NCI-H82 treated with DMSO at 0.1 percent for 48 hours (cell line): ENCODE measurements around the gene FBXL7.

Experiments used
- DNase-seq: peaks from one replicate; lab custom pipeline; 2025; ENCODE audit not compliant: unreplicated experiment; lab: John Stamatoyannopoulos, UW

FBXL7 gene

DNA sequence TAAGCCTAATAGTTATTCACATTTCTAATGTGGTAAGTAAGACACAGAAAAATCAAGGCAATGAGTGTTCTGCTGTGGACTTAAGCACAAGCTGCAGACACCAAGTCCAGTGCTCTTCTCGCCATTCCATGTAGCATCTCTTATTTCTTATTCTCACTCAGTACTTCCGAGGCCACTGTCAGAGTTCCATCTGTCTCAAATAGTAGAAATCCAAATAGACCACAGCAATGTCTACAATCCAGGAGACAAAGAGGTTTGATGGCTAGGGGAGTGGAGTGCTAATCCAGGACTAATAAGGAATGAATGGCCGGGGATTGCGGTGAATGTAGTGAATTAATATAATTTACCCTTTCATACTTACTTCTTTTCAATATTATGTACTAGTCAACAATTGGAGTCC is 147.3 kb downstream of the FBXL7 start:
- DNase-seq, result no peak

DNA sequence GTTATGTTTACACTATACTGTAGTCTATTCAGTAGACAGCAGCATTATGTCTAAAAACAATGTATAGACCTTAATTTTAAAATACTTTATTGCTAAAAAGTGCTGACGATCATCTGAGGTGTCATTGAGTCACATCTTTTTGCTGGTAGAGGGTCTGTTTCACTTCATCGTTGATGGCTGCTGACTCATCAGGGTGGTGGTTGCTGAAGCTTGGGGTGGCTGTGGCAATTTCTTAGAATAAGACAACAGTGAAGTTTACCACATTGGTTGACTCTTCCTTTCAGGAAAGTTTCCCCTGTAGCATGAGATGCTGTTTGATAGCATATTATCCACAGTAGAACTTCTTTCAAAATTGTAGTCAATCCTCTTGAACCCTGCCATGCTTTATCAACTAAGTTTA is 150.3 kb downstream of the FBXL7 start:
- no peak for DNase-seq

DNA sequence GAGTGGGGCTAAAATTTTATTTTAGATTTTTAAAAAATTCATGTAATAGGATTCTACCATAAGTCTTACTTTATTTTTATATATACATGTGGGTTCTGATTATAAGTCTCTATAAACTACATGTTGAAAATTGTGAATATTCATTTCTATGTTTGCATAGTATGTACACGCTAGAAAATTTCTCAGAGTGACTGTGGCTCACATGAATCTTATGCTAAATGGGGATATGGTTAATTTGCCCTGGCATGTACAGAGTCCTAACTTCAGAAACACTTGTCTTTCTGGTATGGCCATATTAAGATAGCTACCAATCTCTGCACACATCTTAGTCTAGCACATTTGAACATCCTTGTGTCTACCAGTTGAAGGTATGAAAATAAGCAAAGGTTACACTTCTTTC is 154.8 kb downstream of the FBXL7 start:
- DNase-seq, result no peak

DNA sequence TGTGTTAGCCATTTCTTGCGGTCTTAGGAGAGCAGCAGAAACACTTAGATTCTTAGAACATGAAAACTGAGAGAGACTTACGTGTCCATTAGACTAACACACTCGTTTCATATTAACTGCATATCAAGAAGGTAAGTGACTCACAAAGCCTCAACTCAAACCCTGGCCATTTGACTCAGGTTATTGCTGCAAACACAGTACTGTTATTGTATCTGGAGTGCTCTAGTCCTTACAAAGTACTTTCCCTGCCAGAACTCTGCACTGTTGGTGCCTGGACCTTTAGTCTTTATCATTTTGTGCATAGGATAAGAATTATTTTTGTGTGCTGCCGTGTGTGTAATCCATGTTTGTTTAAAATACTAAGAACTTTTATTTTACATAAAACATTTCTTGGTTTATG is 155.7 kb downstream of the FBXL7 start:
- DNase-seq, result no peak

DNA sequence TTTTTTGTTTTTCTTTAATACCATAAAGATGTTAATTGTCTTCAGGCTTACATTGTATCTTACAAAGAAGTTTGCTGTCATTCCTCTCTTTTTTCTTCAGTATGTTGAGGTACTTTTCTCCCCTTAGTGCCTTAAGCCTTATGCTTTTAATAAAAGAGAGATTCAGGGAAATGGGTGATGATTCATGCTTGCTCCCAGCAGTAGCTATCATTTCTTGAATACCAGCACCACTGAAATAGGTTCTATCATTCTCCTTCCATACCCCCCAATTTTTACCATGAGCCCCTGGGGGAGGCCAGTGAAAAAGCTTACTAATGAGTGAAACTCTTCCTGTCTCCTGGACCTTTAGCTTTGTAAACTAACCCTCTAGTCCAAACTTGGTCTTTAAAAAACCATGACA is 165.0 kb downstream of the FBXL7 start:
- no peak for DNase-seq

DNA sequence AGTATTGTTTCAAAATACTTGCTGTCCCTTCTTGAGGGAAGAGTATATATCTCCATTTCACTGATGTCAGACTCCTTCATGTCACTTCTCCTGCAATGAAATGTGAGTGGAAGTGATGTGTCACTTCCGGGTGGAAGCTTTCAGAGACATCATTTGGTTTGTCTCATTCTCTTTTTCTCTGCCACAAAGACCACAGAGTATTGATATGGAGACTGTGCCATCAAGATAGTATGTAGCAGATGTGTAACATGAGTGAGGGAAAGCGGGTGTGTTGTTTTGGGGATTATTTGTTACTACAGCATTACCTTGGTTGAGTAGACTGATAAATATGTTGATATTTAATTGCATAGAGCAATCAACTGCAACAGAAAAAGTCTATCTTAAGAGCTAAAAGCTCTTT is 169.8 kb downstream of the FBXL7 start:
- no peak for DNase-seq

DNA sequence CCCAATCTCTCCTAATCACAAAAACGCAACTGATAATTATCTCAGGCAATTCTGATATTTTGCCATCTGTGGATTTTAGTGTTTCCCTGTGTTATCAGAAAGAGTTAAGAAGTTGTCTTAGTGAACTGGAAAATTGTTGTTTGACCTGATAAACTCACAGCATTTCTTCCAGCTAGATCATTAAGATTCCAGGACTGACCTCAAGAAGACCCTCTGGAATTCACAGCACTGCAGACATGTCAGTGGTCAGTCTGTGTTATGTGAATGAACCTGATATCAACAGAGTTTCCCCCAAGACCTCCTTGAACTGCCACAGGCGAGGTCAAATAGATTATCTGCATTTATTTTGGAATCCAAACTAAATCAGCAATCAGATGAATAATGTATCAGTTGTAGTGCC is 174.7 kb downstream of the FBXL7 start:
- no peak for DNase-seq

DNA sequence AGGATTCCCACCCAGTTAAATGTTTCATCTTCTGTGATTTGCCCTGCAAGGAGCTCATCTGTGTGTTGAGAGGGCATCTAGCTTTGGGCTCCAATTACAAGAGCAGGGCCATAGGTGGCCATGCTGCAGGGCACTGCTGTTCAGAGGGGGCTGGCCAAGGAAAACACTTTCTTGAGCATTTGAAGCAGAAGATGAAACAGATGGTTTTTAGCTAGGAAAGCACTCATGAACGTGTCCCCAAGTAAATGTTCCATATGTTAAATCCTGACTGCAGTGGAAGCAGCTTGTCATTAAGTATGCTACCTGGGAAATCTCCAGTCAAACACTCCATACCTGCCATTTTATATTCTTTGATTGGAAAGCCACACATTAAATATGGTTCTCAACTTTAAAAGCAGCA is 176.6 kb downstream of the FBXL7 start:
- no peak for DNase-seq

DNA sequence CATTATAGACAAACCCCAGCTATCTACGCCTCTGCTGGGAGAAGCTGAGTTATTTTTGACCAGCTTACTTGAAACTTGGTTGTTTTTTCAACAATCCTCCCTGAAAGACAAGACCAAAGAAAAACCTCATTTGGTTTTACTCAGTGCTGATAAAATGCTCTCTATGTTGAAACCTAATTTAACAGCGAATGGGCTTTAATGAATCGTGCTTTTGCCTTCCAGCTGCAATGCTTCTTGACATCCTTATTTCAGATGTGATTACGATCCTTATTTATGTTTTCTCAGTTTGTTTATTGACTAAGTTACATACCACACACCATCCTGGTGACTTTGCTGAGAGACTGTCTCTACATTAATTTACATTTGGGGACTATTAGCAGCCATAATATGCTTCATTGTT is 179.2 kb downstream of the FBXL7 start:
- DNase-seq, result no peak

DNA sequence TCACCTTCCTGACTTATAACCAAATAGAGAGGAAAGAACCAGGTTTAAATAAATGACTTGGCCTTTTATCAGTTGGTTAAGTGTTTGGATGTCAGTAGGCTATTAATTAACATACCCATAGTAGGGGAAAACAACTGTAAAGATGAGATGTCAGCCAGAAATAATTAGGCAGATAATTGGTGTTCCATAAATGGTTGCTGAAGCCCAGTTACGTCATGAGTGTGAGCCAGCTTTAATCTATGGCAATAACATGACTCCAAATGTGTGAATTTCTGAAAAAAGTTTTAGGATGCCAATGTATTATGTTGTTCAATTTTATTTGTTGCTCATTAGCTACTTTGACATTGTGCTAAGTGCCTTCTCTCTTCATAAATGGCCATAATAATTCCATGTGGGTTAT is 180.5 kb downstream of the FBXL7 start:
- DNase-seq, result no peak

DNA sequence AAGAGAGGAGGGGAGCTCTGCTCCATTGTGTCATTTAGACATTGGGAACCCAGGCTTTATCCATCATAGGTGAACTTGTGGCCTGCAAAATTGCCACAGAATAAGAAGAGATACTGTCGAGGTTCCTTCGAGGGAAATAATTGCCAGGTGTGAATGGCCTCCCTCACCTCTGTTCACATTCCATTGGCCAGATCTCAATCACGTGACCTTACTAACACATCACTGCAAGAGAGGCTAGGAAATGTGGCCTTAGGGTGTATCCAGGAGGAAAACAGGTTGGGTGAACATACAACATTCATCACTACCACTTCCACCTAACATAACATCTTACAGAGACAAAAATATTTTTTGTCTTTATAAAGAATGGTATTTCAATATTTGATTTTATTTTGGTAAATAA is 182.1 kb downstream of the FBXL7 start:
- DNase-seq, result no peak

DNA sequence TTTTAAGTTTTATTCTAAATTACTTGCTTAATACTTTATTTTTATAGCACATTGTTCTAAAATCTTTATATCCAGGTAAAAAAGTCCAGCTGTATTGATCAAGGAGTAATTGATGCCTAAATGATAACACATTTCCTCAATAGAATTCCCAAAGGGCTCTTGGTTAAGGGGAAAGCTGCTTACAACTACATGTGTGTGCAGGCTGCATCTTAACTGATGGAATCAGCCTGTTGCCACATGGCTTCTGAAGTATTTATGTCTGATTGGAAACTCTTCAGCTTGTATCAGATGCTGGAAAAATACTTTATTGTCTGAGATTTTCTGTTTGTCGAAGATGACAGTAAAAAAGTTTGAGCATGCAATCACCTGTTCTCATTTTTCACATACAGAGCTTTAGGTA is 182.6 kb downstream of the FBXL7 start:
- no peak for DNase-seq

DNA sequence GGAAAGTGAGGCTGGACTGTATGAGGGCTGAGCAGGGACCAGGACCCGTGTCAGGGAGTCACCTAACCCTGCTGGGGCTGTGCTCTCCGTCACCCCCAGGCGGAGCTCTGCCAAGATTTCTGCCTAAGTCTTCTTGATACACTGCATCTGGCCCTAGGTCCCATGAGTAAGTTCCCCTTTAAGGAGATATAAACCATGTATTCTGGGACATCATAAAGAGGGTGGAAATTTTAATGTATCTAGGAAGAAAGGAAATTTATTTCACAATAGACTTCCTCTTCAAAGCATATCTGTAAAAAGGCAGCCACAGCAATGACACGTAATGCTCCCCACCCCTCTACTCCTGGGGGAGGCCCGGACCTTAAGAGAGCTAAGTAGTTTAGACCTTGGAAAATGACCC is 183.4 kb downstream of the FBXL7 start:
- DNase-seq, result peak; percentile 28

DNA sequence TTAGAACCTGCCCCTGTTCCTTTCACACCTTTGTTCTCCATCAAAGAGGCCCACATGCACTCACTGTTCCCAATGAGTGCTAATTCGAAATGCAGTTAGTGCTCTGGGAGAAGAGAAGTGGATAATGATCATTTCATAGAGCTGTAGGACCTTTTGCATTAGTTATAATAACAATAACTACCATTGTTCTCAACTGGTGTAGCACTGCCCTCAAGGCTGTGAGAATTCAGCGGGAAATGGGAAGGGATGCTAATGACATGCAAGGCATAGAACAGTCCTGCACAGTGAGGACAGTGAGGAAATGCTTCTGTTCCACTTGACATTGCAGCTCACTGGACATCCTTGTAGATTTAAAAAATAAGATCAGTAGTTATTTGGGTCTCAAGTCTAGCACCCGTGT is 187.4 kb downstream of the FBXL7 start:
- DNase-seq, result no peak

DNA sequence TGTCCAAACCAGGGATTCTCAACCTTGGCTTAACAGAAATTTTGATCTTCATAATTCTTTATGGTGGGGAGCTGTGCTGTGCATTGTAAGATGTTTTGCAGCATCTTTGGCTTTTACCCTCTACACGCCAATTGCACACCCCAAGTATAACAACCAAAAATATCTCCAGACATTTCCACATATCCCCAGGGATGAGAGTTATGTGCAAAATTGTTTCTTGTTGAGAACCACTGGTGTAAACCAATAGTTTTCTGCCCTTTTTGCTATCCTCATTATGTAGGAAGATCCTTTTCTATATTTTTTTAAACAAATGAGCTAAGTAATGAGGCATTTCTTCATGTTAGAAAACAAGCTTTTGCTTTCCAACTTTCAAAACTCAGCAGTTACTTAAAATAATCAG is 189.9 kb downstream of the FBXL7 start:
- no peak for DNase-seq

DNA sequence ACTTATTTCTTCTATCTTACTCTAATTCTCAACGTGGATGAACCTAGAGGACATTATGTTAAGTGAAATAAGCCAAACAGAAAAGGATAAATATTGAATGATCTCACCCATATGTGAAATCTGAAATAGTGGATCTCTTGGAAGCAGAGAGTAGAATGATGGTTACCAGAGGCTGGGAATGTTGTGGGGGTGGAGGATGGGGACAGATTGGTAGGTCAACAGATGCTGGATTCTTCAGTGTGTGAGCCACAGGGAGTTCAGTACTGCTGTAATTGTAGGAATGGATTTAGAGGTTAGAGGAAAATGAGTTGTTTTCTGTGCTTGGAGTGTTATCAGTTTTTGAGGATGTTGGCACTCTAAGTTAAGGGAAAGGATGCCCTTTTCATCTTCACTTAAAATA is 190.6 kb downstream of the FBXL7 start:
- DNase-seq, result no peak

DNA sequence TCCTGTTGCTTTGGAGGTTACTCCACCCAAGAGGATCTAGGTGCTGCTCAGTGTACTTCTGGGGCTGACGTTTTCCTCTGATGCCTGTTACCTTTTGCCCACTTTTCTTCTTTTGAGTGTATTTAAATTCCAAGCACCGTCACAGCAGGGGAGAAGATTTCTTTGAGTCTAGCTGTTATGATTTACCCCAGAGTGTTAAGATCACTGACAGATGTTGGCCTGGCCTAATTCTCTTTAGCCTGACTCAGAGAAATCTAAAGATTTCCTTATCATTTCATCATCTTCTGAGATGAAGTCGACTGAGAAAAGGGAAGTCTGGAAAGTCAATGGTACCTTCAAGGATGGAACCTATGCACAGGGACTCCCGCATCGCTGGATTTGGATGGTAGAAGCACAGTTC is 191.5 kb downstream of the FBXL7 start:
- DNase-seq, result no peak

DNA sequence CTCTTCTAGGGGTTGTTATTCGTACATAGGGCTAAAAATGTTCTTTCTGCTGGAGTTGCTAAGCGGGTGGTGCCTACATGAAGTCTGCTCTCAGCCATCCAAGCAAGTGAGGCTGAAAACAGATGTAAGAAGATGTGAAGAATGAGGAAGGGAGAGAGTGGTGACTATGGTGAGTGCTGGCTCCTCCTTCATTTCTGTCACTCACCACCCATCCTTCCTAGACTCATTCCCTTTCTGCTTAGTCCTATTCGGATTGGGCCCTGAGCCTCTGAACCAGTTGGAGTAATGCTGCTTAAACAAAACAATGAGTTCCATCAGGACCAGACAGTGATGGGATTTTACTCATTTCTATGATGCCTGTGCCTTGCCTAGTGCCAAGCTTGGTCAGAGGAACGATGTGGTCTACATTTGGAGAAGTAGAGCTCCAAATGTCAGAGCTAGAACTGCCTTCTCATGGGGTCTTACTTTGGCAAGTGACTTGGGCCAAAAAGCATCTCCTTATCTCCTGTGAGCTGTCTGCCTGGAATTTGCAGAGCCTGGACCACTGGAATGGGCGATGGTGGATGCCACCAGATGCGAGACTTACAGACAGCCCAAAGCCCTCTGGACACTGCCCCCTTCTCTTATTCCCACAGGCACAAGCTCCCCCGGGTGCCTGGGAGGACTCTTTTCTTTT is 192.9 kb downstream of the FBXL7 start:
- DNase-seq, result no peak

DNA sequence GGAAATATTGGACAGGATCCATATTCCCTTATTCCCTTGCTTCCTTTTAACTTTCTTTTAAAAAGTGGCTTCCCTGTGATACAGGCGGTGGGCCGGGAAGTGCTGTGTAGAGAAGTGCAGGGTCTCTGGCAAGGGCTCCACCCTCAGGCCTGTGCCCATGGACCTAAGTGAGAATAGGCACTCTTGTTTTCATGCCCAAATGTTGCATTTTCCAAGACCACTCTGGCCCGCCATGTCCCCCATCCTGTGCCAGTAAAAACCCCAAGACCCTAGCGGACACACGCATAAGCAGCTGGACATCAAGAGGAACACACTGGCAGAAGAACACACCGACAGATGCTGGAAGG is 193.4 kb downstream of the FBXL7 start:
- DNase-seq, result no peak

DNA sequence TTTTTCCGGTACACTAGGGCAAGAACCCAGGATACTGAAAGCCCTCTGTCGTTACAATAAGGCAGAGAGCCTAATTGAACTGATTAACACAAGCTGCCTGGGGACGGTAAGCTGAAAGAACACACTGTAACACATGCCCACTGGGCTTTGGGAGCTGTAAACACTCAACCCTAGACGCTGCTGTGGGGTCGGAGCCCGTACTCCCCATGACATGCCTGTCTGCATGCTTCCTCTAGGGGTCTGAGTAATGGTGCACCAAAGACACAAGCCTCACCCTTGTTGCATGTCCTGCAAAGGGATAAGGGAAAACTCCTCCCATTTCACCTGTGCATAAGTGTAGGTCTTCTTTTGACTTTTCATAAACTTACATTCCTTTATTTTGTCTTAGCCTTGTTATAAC is 194.0 kb downstream of the FBXL7 start:
- DNase-seq, result no peak

DNA sequence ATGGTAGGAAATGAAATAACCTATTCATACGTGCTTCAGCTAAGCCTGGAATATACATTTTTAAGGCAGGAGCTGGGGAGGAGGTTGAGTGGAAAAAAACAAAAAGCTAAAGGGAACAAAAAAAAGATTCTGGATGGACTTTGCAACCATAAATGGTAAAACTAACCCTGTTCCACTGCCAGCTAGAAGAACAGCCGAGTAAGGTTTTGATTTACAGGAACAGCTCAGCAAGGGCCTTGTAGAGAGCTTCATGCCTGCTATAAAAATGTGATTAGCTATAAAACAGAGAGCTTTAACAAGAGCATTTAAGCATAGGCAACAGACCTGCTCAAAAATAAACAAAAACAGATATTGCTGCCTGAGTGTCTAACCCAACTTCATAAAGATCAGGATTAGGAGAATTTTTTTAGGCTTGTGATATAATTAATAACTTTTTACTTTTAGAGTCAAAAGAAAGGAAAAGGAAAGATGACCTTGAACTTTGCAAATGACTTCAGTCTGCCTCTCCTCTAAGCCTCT is 194.8 kb downstream of the FBXL7 start:
- DNase-seq, result no peak

DNA sequence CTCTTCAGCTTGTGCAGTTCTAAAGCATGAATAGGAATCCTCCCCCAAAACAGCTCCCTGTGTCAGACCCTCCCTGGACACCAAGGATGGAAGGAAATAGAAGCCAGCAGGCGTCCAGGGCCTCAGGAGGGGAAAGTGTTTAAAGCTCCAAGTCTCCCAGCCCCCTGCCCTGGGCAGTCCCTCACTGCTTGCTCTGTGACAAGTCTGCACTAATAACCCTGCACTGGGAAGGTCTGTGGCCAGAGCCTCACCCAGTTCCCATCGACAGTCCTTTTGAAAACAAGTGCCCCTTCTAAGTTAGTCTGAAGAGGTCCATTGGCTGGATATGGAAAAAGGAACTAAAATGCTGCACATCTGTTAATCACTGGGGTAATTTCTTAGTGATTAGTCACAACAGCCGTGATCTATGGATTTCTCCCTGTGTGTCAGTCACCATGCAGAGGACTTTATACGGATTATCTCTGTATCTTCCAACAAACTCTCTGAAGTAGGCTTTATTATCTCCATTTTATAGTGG is 195.3 kb downstream of the FBXL7 start:
- DNase-seq, result no peak

DNA sequence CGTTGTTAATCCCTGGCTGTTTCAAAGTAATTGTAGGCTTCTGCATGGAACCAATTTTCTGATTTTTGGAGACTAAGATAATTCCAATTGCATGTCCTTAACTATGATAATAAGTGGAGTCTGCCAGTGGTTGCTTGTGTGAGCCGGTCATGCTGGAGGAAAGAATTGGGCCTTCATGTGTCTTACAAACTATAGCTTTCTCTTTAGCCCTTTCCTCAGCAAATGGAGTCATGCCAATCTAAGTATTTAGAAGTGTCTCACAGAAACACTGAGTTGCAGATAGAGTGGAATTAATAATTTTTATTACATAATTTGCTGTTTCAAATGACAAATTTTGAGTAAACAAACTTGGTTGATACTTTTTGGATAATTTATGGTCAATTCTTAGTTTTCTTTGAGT is 200.4 kb downstream of the FBXL7 start:
- no peak for DNase-seq
